Glutamatergic neuron (in vitro differentiated cells): ENCODE measurements around the gene CXCR6. TPM values are rescaled to one million over a fixed set of nuclear protein-coding genes. Genes with fewer than 3 reads are reported as not detected.

Experiments
- DNase-seq: peaks from one replicate; pipeline ENCODE4 v3.0.0; 2022
- H3K27ac Mint-ChIP-seq: one replicate; pipeline ENCODE4 v1.8.0; 2020; ENCODE audit warnings: mild to moderate bottlenecking, mixed read lengths, inconsistent platforms; ENCODE audit not compliant: unreplicated experiment
- H3K27me3 Mint-ChIP-seq: one replicate; pipeline ENCODE4 v1.8.0; 2020; ENCODE audit warnings: mild to moderate bottlenecking, moderate library complexity, mixed read lengths, inconsistent platforms; ENCODE audit not compliant: unreplicated experiment
- H3K36me3 Mint-ChIP-seq: one replicate; pipeline ENCODE4 v1.8.0; 2020; ENCODE audit warnings: mild to moderate bottlenecking, mixed read lengths, inconsistent platforms; ENCODE audit not compliant: unreplicated experiment
- H3K4me1 Mint-ChIP-seq: one replicate; pipeline ENCODE4 v1.8.0; 2020; ENCODE audit warnings: mild to moderate bottlenecking, low read depth, mixed read lengths, inconsistent platforms; ENCODE audit not compliant: unreplicated experiment
- H3K4me3 Mint-ChIP-seq: one replicate; pipeline ENCODE4 v1.8.0; 2020; ENCODE audit warnings: mild to moderate bottlenecking, mixed read lengths, inconsistent platforms; ENCODE audit not compliant: unreplicated experiment
- H3K9me3 Mint-ChIP-seq: one replicate; pipeline ENCODE4 v1.8.0; 2020; ENCODE audit warnings: mild to moderate bottlenecking, moderate library complexity, mixed read lengths, inconsistent platforms; ENCODE audit not compliant: unreplicated experiment
- CTCF ChIP-seq: fragments of 200-600 bp; sonication (generic); IDR thresholded peaks from one replicate; pipeline ENCODE4 v1.5.0; 2021; ENCODE audit not compliant: partially characterized antibody, unreplicated experiment
- total RNA-seq: library from RNA; stranded (reverse); fragmentation: NEBNext Ultra II Directional; extraction: Animal tissue kit (Norgen Biotek cat#: 25700); gene quantifications from one replicate; pipeline ENCODE4 v1.2.1, GENCODE V29; 2021; ENCODE audit not compliant: unreplicated experiment

CXCR6 gene
- total RNA-seq, 1 donor from 2014 or later: not detected

GRCh38 chr3:45985532-45986302 is 42.5 kb downstream of the CXCR6 start:
- Mint-ChIP-seq H3K9me3 (no peaks in the 10 kb centered on the region), H3K4me1 (peaks cover 1% of the 10 kb centered on the region), H3K27ac (no peak overlapping the region), H3K36me3 (no peaks in the 10 kb centered on the region), H3K4me3 (no peak overlapping the region), H3K27me3 (peaks cover 1% of the 10 kb centered on the region)
- DNase-seq: no peak
- no peak for TF ChIP-seq CTCF

- peaks cover 1% of the 10 kb centered on the region for H3K4me1 Mint-ChIP-seq
- H3K27ac Mint-ChIP-seq: no peak overlapping the region
- H3K4me3 Mint-ChIP-seq: no peak overlapping the region
- no peak for TF ChIP-seq CTCF
- peaks cover 1% of the 10 kb centered on the region for H3K27me3 Mint-ChIP-seq
- peaks cover under 1% of the 10 kb centered on the region for H3K9me3 Mint-ChIP-seq
- H3K36me3 Mint-ChIP-seq: no peaks in the 10 kb centered on the region
- no peak for DNase-seq
Observed at GRCh38 chr3:45986303-45986982, 43.2 kb downstream of the CXCR6 start.

- H3K27ac Mint-ChIP-seq: no peak overlapping the region
- no peak for TF ChIP-seq CTCF
- no peaks in the 10 kb centered on the region for H3K36me3 Mint-ChIP-seq
- peaks cover 3% of the 10 kb centered on the region for H3K4me1 Mint-ChIP-seq
- H3K4me3 Mint-ChIP-seq: no peak overlapping the region
- H3K27me3 Mint-ChIP-seq: peaks cover 1% of the 10 kb centered on the region
- DNase-seq: no peak
- H3K9me3 Mint-ChIP-seq: peaks cover 2% of the 10 kb centered on the region
Observed at GRCh38 chr3:45987368-45988291, 44.4 kb downstream of the CXCR6 start.

GRCh38 chr3:45988362-45988761 is 45.1 kb downstream of the CXCR6 start:
- peaks cover under 1% of the 10 kb centered on the region for H3K27me3 Mint-ChIP-seq
- no peak overlapping the region for H3K4me3 Mint-ChIP-seq
- H3K36me3 Mint-ChIP-seq: no peaks in the 10 kb centered on the region
- H3K27ac Mint-ChIP-seq: no peak overlapping the region
- peaks cover 2% of the 10 kb centered on the region for H3K9me3 Mint-ChIP-seq
- no peak for DNase-seq
- peaks cover 10% of the 10 kb centered on the region for H3K4me1 Mint-ChIP-seq
- TF ChIP-seq CTCF: no peak
